GM23248 (cell line): ENCODE data around the gene ZFAND5.

Experiments
- EZH2 ChIP-seq: fragments of 200-600 bp; sonication (generic); IDR thresholded peaks from 2 replicates; pipeline ENCODE4 v1.6.1; 2018; ENCODE audit warnings: antibody characterized with exemption, mild to moderate bottlenecking; ENCODE audit not compliant: insufficient read depth, poor library complexity, severe bottlenecking
- EZH2phosphoT487 ChIP-seq: fragments of 200-600 bp; sonication (generic); IDR thresholded peaks from 2 replicates; pipeline ENCODE4 v1.6.1; 2018; ENCODE audit warnings: antibody characterized with exemption, moderate library complexity, mild to moderate bottlenecking, low read depth; ENCODE audit not compliant: insufficient read depth

GRCh38 chr9:72322259-72322658 is 42.7 kb downstream of the ZFAND5 start:
- no peak for TF ChIP-seq EZH2
- no peak for TF ChIP-seq EZH2phosphoT487
